Epidermal melanocyte (primary cell): ENCODE measurements around the gene MGLL.
A peak's percentile ranks its signal among the peaks of the same experiment; 100 is the strongest.

Experiments
- DNase-seq: peaks from one replicate; pipeline ENCODE4 v3.0.0; 2011; ENCODE audit warnings: low spot score; ENCODE audit not compliant: insufficient read length

The MGLL gene

GRCh38 chr3:127760361-127760760, 62.0 kb downstream of the MGLL start:
- no peak for DNase-seq

- DNase-seq = no peak
Observed at GRCh38 chr3:127759826-127760225, 62.5 kb downstream of the MGLL start.

DNA sequence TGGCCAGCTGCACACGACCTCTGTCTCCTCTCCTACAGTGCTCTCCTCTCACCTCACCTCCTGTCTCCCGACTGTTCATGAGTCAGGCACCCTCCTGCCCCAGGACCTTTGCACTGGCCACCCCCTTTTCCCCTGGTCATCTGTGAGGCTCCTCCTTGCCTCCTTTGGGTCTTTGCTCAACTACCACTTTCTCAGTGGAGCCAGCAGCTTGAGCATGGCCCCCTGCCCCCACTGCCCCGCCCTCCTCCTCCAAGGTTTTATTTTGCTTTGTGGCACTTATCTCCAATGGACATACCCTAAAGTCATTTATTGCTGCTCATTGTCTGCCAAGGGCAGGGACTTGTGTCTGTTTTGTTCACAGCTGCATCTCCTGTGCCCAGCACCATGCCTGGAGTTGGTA, 64.3 kb downstream of the MGLL start:
- no peak for DNase-seq

GRCh38 chr3:127755305-127755681, 67.0 kb downstream of the MGLL start:
- DNase-seq = no peak

- DNase-seq = no peak
Observed at GRCh38 chr3:127754411-127755304, 67.7 kb downstream of the MGLL start.

DNA sequence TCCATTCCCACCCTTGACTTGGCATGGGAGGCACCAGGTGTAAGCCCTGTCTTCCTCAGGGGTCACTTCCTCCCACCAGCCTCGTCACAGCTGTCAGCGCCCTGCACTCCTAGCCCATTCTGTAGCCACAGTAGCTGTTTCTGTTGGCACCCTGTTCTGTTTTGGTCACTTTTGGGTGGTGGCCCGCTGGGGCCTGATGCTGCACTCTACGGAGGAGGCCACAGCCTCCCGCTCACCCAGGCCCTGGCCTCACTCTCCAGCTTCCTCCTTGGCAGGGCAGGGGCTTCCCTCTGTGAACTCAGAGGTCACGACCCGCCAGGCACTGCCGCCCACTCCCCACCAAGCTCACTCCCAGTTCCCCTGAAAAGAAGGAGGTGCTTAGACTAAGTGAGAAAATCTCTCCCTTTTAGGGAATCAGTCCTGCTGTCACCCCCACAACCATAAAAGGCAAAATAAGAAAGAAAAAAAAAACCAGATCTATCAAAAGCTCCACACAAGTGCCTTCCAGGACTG, 68.4 kb downstream of the MGLL start:
- DNase-seq = no peak

GRCh38 chr3:127753338-127753737, 69.0 kb downstream of the MGLL start:
- DNase-seq = no peak

GRCh38 chr3:127751782-127752181, 70.5 kb downstream of the MGLL start:
- DNase-seq = no peak

- DNase-seq = no peak
Observed at GRCh38 chr3:127751163-127751621, 71.1 kb downstream of the MGLL start.

GRCh38 chr3:127750226-127751031, 71.9 kb downstream of the MGLL start:
- DNase-seq = peak; percentile 81

- no peak for DNase-seq
Observed at GRCh38 chr3:127749787-127750225, 72.5 kb downstream of the MGLL start.

DNA sequence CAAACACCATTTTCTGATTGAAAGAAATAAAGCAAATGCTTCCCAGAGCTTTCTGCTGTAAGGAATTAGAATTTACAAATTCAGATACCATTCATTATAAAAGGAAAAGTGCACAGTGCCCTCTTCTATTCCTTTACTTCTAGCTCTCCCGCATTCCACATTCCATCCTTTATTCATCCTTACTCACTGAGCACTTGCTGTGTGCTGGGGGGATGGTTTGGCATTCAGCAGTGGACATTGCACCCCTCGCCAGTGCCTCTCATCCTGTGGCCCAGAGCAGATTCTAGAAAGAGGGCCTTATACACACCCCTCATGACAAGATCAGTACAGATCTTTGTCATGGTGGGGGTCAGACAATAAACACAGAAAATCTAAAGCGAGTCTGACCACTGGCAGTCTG, 73.0 kb downstream of the MGLL start:
- DNase-seq = no peak

DNA sequence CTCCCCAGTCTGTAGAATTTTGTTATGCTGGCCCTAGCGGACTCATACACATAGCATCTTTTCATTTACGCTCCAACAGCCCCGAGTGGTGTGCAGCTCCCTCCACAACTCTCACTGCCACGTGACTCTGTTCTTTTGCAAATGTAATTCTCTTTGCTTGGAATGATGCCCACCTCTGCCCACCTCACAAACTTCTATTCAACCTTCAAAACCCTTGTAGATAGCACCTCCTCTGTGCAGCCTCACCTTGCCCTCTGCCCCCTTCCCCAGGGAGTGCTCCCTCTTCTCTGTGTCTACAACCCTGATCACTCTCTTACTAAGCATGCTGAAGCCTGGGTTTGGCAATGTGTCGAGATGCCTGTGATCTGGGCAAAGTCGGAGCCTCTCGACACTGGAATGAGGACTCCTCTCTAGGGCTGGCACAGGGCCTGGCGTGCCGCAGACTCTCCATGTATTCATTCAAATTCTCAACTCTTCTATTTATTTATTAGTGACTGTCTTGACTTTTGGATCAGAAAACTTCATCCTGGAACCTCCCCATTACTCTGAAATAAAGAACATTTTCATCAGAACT, 73.5 kb downstream of the MGLL start:
- DNase-seq = no peak

- peak; percentile 51 for DNase-seq
Observed at GRCh38 chr3:127747751-127748521, 74.4 kb downstream of the MGLL start.

DNA sequence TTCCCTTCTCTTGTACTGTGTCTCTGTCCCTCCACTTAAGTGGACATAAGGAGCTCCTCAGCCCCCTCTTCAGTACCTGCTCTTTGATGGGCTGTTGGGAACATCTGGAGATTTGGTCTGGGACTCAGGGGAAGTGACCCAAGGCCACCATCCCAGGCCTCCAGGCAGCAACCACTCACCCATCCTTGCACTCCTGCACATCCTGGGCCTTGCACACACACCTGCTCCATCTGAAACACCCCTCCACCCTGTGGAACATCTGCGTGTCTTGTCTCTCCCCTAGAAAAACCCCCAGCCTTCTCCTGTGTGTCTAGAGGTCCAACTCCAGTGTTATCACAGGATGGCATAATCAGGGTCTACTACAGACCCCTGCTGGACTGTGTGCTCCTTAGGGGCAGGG, 75.2 kb downstream of the MGLL start:
- DNase-seq = no peak

DNA sequence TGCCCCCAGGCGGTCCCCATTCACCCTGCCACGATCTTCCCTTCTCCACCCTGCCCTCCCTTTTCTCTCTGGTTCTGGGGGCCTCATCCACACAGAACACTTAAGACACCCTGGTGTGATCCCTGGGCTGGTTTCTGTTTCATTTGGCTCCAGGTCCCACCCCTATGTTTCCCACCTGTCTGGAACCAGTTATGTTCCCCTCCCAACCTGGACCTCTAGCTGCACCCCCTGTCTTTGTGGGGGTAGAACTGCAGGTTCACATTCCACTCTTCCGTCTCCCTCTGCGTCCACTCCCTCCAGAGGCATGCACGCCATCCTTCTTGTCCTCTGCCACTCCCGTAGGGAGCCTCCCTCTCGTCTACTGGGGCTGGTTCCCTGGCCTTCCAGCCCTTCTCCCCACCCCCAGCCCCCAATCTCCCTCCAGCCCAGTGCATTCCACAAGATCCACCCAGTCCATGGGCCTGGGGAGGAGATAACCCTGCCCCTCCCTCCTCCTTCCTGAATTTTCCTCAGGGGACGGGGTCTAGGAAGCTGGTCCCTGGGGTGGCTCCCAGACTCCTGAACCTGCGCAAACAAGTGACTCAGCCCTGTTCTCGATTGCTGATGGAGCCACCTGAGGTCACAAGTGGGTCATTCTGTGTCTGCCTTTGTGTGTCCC, 75.8 kb downstream of the MGLL start:
- no peak for DNase-seq

- DNase-seq = no peak
Observed at GRCh38 chr3:127745656-127746399, 76.5 kb downstream of the MGLL start.

- DNase-seq = no peak
Observed at GRCh38 chr3:127744875-127745274, 77.4 kb downstream of the MGLL start.

DNA sequence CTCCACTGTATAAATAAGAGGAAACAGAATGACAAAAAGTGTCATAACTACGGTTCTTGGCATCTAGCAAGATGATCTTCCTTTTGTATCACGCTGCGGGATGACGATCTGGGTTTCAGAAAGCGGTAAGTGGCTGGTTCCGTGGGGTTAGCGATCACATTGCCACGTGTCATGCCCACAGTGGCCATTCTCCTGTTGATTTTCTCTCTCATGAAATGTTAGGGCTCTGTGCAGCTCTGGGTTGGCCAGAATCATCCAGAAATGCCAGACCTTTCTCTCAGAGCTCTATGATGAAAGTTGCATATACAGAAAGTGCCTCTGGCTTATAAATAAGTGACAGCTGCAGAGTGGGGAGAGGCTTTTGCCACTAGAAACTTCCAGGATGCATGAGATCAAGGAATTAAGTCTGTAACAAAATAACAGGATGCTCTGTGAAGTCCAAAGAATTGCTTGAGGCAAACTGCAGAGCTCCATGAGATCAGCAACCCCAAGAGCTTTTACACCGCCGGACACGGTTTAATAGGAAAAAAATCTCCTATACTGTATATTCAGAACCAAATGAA, 78.0 kb downstream of the MGLL start:
- no peak for DNase-seq
